ENCODE data around the gene ZNF138.
"Not testable (repeated sequence)": the region's sequence is repeated elsewhere in the genome, so short reads cannot be mapped to it uniquely, and the experiment has no call there.

- TF ChIP-seq CTCF, EZH2, EZH2phosphoT487 (IDR thresholded peaks at IDR 0.05): not testable (repeated sequence)
Measured at GRCh38 chr7:64863530-64863929, 69.3 kb downstream of the ZNF138 start.
